Measurements from ENCODE around the gene ADCY5.

Gene ADCY5

GRCh38 chr3:123431658-123432324, 17.1 kb downstream of the ADCY5 start:
- ATAC-seq (ENCODE audit: low read depth) (no peak), DNase-seq (ENCODE audit: low spot score) (no peak)
- TF ChIP-seq, protein P1, sequence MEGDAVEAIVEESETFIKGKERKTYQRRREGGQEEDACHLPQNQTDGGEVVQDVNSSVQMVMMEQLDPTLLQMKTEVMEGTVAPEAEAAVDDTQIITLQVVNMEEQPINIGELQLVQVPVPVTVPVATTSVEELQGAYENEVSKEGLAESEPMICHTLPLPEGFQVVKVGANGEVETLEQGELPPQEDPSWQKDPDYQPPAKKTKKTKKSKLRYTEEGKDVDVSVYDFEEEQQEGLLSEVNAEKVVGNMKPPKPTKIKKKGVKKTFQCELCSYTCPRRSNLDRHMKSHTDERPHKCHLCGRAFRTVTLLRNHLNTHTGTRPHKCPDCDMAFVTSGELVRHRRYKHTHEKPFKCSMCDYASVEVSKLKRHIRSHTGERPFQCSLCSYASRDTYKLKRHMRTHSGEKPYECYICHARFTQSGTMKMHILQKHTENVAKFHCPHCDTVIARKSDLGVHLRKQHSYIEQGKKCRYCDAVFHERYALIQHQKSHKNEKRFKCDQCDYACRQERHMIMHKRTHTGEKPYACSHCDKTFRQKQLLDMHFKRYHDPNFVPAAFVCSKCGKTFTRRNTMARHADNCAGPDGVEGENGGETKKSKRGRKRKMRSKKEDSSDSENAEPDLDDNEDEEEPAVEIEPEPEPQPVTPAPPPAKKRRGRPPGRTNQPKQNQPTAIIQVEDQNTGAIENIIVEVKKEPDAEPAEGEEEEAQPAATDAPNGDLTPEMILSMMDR (IDR thresholded peaks at IDR 0.05; ENCODE audit: poor library complexity, severe bottlenecking), result no peak
- H3K4me1 ChIP-seq (ENCODE audit: insufficient read depth, poor library complexity, severe bottlenecking), result no peaks in the 10 kb centered on the region
- no peak overlapping the region for H3K4me3 ChIP-seq (ENCODE audit: severe bottlenecking)
- H3K36me3 ChIP-seq (ENCODE audit: low read depth), result no peaks in the 10 kb centered on the region
- H3K27me3 ChIP-seq (ENCODE audit: insufficient read depth, poor library complexity, severe bottlenecking), result peaks cover 11% of the 10 kb centered on the region
- H3K9me3 ChIP-seq (ENCODE audit: severe bottlenecking), result no peaks in the 10 kb centered on the region
- no peak overlapping the region for H3K27ac ChIP-seq (ENCODE audit: poor library complexity, severe bottlenecking)

GRCh38 chr3:123431007-123431657, 17.8 kb downstream of the ADCY5 start:
- Histone ChIP-seq H3K4me1 (ENCODE audit: insufficient read depth, poor library complexity, severe bottlenecking) (no peaks in the 10 kb centered on the region), H3K27me3 (ENCODE audit: insufficient read depth, poor library complexity, severe bottlenecking) (peaks cover 11% of the 10 kb centered on the region), H3K9me3 (ENCODE audit: severe bottlenecking) (no peaks in the 10 kb centered on the region), H3K36me3 (ENCODE audit: low read depth) (no peaks in the 10 kb centered on the region), H3K27ac (ENCODE audit: poor library complexity, severe bottlenecking) (no peak overlapping the region), H3K4me3 (ENCODE audit: severe bottlenecking) (no peak overlapping the region)
- DNase-seq (ENCODE audit: low spot score) (no peak), ATAC-seq (ENCODE audit: low read depth) (no peak)
- TF ChIP-seq, protein P1 (IDR thresholded peaks at IDR 0.05; ENCODE audit: poor library complexity, severe bottlenecking), result no peak

GRCh38 chr3:123430266-123430665, 18.6 kb downstream of the ADCY5 start:
- DNase-seq (ENCODE audit: low spot score) (no peak), ATAC-seq (ENCODE audit: low read depth) (no peak)
- Histone ChIP-seq H3K4me3 (ENCODE audit: severe bottlenecking) (no peak overlapping the region), H3K36me3 (ENCODE audit: low read depth) (no peaks in the 10 kb centered on the region), H3K27ac (ENCODE audit: poor library complexity, severe bottlenecking) (no peak overlapping the region), H3K4me1 (ENCODE audit: insufficient read depth, poor library complexity, severe bottlenecking) (no peaks in the 10 kb centered on the region), H3K27me3 (ENCODE audit: insufficient read depth, poor library complexity, severe bottlenecking) (peaks cover 11% of the 10 kb centered on the region), H3K9me3 (ENCODE audit: severe bottlenecking) (no peaks in the 10 kb centered on the region)
- TF ChIP-seq, protein P1 (IDR thresholded peaks at IDR 0.05; ENCODE audit: poor library complexity, severe bottlenecking), result no peak

DNA sequence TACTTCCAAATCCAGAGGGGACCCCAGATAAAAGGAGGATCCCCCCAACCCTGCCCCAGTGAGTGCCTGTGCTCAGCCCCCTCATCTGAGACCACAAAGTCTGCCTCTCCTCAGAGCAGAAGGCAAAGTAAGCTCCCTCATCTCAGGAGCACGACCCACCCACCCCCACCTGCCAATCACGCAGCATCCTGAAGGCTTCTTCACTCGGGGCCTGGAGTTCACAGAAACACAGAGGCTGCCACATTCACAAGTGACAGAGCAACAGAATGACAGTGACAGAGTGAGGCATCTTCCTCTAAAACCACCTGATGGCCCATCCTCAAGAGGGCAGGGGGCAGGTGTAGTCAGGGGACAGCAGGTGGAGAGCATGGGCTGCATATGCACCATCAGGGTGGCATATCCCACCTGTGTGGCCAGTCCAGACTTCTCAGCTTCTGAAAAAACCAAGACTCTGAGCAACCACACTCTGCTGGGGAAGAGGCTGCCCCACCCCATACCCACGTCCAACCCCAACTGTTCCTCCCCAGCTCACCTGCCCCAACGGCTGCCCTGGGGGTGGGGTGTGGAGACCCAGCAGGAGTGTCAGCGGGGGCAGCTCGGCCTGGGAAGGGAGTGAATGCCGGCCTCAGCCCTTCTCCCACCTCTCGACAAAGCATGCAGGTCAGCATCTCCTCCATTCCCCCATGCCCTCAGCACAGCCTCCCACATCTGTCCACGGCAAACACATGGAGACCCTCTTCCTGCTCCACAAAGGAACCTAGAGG, 19.3 kb downstream of the ADCY5 start:
- no peak for ATAC-seq (ENCODE audit: low read depth)
- H3K27ac ChIP-seq (ENCODE audit: poor library complexity, severe bottlenecking), result no peak overlapping the region
- DNase-seq (ENCODE audit: low spot score), result no peak
- H3K27me3 ChIP-seq (ENCODE audit: insufficient read depth, poor library complexity, severe bottlenecking), result peaks cover 11% of the 10 kb centered on the region
- TF ChIP-seq, protein P1 (IDR thresholded peaks at IDR 0.05; ENCODE audit: poor library complexity, severe bottlenecking), result no peak
- no peaks in the 10 kb centered on the region for H3K9me3 ChIP-seq (ENCODE audit: severe bottlenecking)
- H3K4me1 ChIP-seq (ENCODE audit: insufficient read depth, poor library complexity, severe bottlenecking), result no peaks in the 10 kb centered on the region
- no peaks in the 10 kb centered on the region for H3K36me3 ChIP-seq (ENCODE audit: low read depth)
- no peak overlapping the region for H3K4me3 ChIP-seq (ENCODE audit: severe bottlenecking)
